AG08395 (cell line): ENCODE measurements around the gene PDE3A.

Source experiments
- DNase-seq: peaks from one replicate; pipeline ENCODE4 v3.0.0; 2012; ENCODE audit warnings: mixed read lengths, low spot score

PDE3A gene

GRCh38 chr12:20424841-20425240, 56.5 kb downstream of the PDE3A start:
- DNase-seq = no peak

GRCh38 chr12:20426191-20426590, 57.9 kb downstream of the PDE3A start:
- DNase-seq = no peak

GRCh38 chr12:20426957-20427356, 58.6 kb downstream of the PDE3A start:
- no peak for DNase-seq

DNA sequence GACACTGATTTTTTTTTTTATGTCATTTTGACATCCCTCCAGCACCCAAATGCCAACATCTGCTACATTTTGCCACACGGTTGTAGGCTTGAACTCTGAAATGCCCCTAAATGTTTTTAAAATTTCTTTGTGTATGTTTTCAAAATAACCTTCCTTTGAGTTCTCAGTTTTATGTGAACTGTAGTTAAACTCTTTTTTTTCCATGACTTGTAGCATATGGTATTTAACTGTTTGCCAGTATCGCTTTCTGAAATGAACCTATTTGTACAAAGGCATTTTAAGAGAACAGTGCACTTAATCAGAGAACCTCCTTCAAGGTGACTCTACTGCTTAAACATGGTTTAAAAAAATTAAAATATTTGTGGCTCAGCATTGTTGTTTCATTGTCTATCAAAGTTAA, 61.5 kb downstream of the PDE3A start:
- DNase-seq = no peak

GRCh38 chr12:20432290-20432689, 64.0 kb downstream of the PDE3A start:
- no peak for DNase-seq

DNA sequence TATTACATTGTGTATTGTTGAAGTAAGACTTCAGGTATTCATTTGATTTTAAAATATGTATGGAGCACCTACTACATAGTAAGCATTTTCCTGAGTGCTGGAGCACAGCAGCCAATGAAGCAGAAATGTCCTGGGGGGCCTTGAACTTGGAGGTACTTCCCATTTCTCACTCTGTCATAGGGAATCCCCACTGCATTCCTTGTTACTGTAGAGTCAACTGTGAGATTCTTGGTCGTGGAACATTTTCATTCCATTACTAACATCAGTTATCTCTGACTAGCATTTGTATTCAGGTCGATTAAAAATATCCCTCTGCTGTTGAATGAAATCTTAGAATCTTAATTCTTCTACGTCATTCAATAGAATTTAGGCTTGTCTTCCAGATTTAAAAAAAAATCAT, 66.7 kb downstream of the PDE3A start:
- no peak for DNase-seq

DNA sequence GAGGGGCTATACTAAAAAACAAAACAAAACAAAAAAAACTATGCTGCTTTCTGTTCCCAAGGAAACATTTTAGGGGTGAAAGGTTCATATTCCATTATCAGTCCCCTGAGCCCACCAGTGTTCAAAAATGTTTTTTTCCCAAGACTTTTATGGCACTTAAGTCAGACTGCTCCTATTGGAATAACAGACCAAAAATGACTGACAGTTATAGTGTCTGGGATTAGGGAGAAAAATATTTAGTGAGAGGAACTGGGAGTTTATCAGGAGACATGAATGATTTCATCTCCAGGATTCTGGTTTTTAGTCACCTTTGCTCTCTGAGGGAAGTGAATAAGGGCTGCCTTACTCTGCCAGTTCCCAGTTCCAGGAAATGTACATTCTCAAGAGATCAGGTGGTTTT, 68.0 kb downstream of the PDE3A start:
- no peak for DNase-seq

GRCh38 chr12:20438299-20438779, 70.0 kb downstream of the PDE3A start:
- DNase-seq = no peak

DNA sequence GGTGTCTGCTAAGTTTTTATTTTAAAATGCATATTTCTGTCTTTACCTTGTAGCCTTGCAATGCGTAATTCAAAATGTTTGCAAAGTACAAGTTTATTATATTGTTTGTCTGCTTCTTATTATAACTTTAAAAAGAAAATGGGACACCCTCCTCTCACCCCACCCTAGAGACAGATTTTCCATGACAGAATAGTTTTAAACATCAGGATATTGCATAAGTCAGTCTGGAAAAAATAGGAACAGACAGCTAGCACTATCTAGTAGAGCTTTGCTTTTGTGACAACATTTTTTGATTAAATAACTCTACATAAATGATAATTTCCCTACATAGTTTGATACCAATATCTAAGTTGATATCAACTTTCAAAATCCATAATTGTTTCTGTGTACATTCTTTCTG, 71.3 kb downstream of the PDE3A start:
- no peak for DNase-seq

GRCh38 chr12:20440408-20440807, 72.1 kb downstream of the PDE3A start:
- DNase-seq = no peak

GRCh38 chr12:20442322-20442721, 74.0 kb downstream of the PDE3A start:
- no peak for DNase-seq

DNA sequence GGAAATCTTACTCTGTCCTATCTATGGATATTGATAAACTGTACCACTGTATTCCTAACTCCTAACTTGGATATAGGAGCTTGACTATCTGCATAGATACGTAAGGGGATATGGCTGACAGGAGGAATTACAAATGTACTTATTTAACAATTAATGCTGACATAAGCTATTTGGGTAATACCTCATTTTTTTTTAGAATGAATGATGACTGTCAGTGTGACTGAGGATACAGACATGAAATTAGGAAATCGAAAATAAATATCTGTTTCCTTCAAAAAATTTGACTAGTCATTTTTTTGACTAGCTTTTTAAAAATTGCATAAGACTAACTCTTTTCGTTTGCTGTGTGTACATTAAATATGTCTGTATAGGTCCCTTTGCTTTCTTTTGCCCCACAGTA, 74.9 kb downstream of the PDE3A start:
- no peak for DNase-seq

DNA sequence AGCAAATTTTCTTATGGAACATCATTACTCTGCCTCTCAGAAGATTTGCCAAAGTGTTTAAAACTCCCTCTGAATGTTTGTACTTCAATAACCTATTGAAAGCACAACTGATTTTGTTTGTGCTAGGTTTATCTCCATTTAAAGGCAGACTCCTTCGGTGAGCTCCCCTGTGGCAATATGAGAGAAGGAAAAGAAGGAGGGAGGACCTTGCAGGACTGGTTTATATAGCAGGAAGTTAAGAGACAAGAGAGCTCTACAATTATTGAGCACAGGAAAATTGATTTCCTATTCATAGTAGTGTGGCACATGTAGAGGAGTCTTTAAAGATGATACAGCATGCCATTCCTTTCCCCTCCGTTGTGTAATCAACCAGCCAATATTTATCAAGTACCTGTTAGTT, 75.5 kb downstream of the PDE3A start:
- no peak for DNase-seq

- DNase-seq = no peak
Observed at GRCh38 chr12:20444595-20445170, 76.3 kb downstream of the PDE3A start.

- no peak for DNase-seq
Observed at GRCh38 chr12:20445687-20446086, 77.3 kb downstream of the PDE3A start.

DNA sequence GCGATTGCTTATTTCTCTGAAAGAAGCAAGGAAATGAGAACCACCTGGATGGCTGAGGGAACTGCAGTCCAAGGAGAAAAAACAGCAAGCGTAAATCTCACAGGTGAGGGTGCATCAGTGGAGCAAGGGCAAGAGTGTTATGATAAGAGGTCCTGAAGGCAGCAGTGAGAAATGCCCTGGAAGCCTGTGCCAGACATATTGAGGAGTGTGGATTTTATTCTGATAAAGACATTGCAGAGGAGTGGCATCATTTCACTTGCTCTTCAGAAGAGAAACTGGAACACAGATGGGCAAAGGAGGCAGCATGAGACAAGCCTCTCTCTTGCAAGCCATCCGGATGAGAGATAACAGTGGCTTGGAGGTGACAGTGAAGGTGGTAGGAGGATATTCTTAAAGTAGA, 78.5 kb downstream of the PDE3A start:
- no peak for DNase-seq

GRCh38 chr12:20448781-20449180, 80.4 kb downstream of the PDE3A start:
- no peak for DNase-seq

- no peak for DNase-seq
Observed at GRCh38 chr12:20450591-20451180, 82.3 kb downstream of the PDE3A start.

DNA sequence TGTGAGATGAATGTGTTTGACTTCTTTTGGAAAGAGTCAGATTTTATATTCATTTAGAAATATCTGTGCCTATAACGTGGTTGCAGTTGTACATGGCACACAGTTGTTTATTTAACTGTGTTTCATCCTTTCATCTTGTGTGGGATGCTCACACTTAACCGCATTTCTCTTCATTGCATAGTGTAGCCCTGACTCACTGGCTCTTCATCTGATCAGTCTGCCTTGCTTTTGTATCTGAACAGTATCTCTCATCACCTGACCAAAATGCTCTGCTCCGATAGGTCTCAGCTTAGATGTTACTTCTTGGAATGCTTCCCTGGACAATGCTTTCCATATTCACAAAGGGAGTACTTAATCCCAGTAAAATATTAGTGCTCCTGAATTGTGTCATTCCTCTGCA, 83.4 kb downstream of the PDE3A start:
- DNase-seq = no peak

GRCh38 chr12:20452496-20453010, 84.2 kb downstream of the PDE3A start:
- no peak for DNase-seq

GRCh38 chr12:20453756-20454310, 85.5 kb downstream of the PDE3A start:
- no peak for DNase-seq

DNA sequence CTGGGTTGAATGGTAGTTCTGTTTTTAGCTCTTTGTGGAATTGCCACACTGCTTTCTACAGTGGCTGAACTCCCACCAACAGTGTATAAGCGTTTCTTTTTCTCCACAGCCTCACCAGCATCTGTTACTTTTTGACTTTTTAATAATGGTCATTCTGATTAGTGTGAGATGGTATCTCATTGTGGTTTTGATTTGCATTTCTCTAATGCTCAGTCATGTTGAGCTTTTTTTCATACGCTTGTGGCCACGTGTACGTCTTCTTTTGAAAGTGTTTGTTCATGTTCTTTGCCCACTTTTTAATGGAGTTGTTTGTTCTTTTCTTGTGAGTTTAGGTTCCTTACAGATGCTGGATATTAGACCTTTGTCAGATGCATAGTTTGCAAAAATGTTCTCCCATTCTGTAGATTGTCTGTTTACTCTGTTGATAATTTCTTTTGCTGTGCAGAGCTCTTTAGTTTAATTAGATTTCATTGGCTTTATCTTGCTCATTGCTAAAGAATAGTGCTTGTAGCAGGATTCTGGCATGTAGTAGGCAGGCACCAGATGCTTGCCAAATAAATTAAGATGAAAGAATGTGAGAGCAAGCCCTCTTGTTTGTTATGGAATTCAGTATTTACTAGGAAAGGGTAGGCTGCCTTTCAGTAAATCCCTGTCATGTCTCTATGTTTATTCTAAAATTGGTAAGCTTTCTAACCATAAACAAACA, 86.8 kb downstream of the PDE3A start:
- no peak for DNase-seq

DNA sequence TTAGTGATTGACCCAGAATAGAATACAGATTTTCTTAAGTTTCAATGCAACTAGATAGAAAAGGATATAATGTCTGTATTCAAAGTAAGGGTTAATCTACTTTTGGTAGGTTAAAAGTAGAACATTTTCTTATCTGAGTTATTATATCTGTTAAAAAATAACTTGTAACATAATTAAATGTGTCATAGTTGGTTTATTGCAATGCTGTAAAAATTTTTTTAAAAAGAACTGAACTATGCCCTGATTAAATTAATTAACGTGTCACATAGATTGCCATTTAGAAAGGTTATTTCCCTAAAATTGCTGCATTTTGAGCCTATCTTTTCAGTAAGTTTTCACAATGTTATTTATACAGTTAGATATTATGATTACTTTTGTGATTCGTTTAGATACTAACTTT, 89.2 kb downstream of the PDE3A start:
- no peak for DNase-seq
